Epithelial cell of proximal tubule (primary cell): ENCODE measurements around the gene RPS15. TPM values are rescaled to one million over a fixed set of nuclear protein-coding genes. Genes with fewer than 3 reads are reported as not detected.

Experiments used
- DNase-seq: peaks from one replicate; pipeline ENCODE4 v3.0.0-alpha.2; 2011; ENCODE audit warnings: low read depth
- H3K4me3 ChIP-seq: 2 replicates; pipeline ENCODE4 v1.5.1; 2011; ENCODE audit warnings: low read depth, mild to moderate bottlenecking, low read length
- total RNA-seq: library from RNA; depleted of rRNA; stranded (reverse); fragments of >200 nt; gene quantifications from 2 replicates; pipeline ENCODE4 v1.2.3, GENCODE V29; 2015
- TF ChIP-seq, protein P1 (sequence below): conservative IDR thresholded peaks from 2 replicates; pipeline ENCODE4 v1.5.1; 2012; ENCODE audit warnings: low read depth, mild to moderate bottlenecking, low read length

Gene RPS15
- total RNA-seq, 1 donor from 2014 or later = 3,361 TPM

DNA sequence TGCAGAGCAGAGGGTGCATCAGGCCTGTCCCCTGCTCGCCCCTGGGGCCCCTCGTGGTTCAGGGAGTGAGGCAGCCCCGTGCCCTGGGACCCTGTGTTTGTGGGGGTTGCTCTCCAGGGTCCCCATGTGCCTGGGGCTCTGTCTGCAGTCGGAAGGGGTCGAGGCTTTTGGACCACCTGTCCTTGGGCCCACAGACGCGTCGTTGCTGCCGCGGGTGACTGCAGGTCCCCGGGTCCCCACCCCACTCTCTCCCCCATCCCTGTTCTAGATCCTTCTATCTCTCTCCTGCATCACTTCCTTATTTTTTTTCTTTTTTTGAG is 50.0 kb downstream of the RPS15 start:
- no peak overlapping the region for H3K4me3 ChIP-seq
- DNase-seq = no peak
- TF ChIP-seq, protein P1, sequence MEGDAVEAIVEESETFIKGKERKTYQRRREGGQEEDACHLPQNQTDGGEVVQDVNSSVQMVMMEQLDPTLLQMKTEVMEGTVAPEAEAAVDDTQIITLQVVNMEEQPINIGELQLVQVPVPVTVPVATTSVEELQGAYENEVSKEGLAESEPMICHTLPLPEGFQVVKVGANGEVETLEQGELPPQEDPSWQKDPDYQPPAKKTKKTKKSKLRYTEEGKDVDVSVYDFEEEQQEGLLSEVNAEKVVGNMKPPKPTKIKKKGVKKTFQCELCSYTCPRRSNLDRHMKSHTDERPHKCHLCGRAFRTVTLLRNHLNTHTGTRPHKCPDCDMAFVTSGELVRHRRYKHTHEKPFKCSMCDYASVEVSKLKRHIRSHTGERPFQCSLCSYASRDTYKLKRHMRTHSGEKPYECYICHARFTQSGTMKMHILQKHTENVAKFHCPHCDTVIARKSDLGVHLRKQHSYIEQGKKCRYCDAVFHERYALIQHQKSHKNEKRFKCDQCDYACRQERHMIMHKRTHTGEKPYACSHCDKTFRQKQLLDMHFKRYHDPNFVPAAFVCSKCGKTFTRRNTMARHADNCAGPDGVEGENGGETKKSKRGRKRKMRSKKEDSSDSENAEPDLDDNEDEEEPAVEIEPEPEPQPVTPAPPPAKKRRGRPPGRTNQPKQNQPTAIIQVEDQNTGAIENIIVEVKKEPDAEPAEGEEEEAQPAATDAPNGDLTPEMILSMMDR = no peak

DNA sequence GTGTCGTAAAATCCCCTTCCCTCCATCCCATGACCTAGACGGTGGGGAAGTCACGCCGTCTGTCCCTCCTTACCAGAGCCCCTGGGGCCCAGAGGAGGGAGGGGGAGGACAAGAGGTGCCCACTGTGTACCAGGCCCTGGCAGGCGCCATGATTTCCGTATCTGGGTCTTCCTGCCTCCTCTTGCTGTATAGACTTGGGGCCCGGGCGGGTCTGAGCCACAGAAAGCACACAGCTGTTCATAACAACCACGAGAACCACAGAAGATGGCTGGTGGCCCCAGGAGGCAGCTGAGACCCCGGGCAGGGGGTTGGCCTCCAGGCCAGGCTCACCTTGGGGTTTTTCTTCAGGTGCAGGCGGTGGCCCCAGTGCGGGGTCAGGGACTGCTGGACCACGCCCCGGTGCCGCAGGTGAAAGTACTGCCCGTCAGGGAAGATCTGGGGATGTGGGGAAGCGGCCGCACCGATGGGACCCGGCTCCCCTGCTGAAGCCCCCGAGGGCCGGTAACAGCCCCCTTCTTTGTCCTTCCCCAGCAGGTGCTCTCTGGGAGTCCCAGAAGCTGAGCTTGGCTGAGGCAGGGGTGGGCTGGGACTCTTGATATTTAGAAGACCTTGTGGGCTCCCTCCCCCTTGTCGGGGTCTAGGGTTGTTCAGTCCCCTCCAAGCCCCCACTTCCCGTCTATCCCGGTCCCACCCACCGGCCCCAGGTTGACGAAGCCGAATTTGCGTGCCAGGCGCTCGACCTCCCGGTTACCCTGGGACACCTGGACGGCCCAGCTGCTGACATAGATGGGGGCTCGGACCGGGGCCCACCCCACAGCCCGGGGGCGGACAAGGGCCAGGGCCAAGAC is 51.5 kb downstream of the RPS15 start:
- TF ChIP-seq, protein P1 = no peak
- peak overlapping the region; percentile 68 for H3K4me3 ChIP-seq
- DNase-seq = no peak

Other genes with a start within 250 kb of the RPS15 start
- gene STK11, start 232.6 kb upstream of the RPS15 start, total RNA-seq = 80.4 and 96.9 TPM in 2 replicates
- gene CBARP, start 200.4 kb upstream of the RPS15 start, total RNA-seq = 6.8 and 9.7 TPM in 2 replicates
- gene ATP5F1D, start 196.6 kb upstream of the RPS15 start, total RNA-seq = 110 and 114 TPM in 2 replicates
- gene MIDN, start 189.8 kb upstream of the RPS15 start, total RNA-seq = 44.1 and 66.3 TPM in 2 replicates
- 165 and 317 TPM in 2 replicates for gene CIRBP, start 169.1 kb upstream of the RPS15 start, total RNA-seq
- gene FAM174C, start 162.9 kb upstream of the RPS15 start, total RNA-seq = 123 and 124 TPM in 2 replicates
- 0.23 and 0.36 TPM in 2 replicates for gene EFNA2, start 152.5 kb upstream of the RPS15 start, total RNA-seq
- 138 and 174 TPM in 2 replicates for gene NDUFS7, start 54.5 kb upstream of the RPS15 start, total RNA-seq
- gene GAMT, start 36.9 kb upstream of the RPS15 start, total RNA-seq = 22.5 and 29.2 TPM in 2 replicates
- gene DAZAP1, start 30.8 kb upstream of the RPS15 start, total RNA-seq = 53.8 and 136 TPM in 2 replicates
- not detected in 2 replicates for gene APC2, start 11.7 kb downstream of the RPS15 start, total RNA-seq
- gene C19orf25, start 40.8 kb downstream of the RPS15 start, total RNA-seq = 26.6 and 32.6 TPM in 2 replicates
- 1.4 and 2.5 TPM in 2 replicates for gene PCSK4, start 52.0 kb downstream of the RPS15 start, total RNA-seq
- 3.8 and 4.8 TPM in 2 replicates for gene REEP6, start 52.8 kb downstream of the RPS15 start, total RNA-seq
- 0.07 and 0.23 TPM in 2 replicates for gene ADAMTSL5, start 74.6 kb downstream of the RPS15 start, total RNA-seq
- gene PLK5, start 85.7 kb downstream of the RPS15 start, total RNA-seq = not detected in 2 replicates
- 134 and 139 TPM in 2 replicates for gene MEX3D, start 129.9 kb downstream of the RPS15 start, total RNA-seq
- 115 and 149 TPM in 2 replicates for gene MBD3, start 154.5 kb downstream of the RPS15 start, total RNA-seq
- gene UQCR11, start 167.1 kb downstream of the RPS15 start, total RNA-seq = 91.4 and 114 TPM in 2 replicates
- gene TCF3, start 214.2 kb downstream of the RPS15 start, total RNA-seq = 180 and 197 TPM in 2 replicates